Measurements from ENCODE around the gene SLAMF7. TPM values are rescaled to one million over a fixed set of nuclear protein-coding genes. Genes with fewer than 3 reads are reported as not detected.

The SLAMF7 gene
- total and polyA plus RNA-seq, 2 of the 8 experiments (the other 6 are each of a cell fraction or from before 2014, with no cell fraction given) = not detected

DNA sequence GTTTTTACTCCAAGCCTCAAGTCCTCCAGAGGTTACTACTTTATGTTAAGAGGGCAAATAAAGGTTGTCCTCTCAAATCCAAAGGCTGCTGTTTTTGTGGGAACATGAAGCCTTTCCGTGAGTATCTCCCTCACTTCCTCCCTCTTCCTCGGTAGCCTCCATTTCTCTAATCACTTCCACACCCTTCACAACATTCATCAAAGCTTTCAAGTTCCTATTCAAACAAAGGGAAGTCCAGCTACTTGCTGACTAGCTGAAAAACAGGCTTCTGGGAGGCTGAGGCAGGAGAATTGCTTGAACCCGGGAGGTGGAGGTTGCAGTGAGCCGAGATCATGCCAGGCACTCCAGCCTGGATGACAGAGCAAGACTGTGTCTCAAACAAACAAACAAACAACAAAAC is 20.8 kb upstream of the SLAMF7 start (continued):
- TF ChIP-seq CHD7 (IDR thresholded peaks at IDR 0.05; ENCODE audit: insufficient replicate concordance, low read length) (no peak), JUND (IDR thresholded peaks at IDR 0.05; ENCODE audit: low read length) (no peak), TAF7 (optimal IDR thresholded peaks at IDR 0.05; ENCODE audit: borderline replicate concordance, low read depth, low read length) (no peak)

Measured in H1 (cell line).